ENCODE results near the gene ITGAE.
A peak's percentile ranks its signal among the peaks of the same experiment; 100 is the strongest.
"Not testable (repeated sequence)": the region's sequence is repeated elsewhere in the genome, so short reads cannot be mapped to it uniquely, and the experiment has no call there.

ITGAE gene

GRCh38 chr17:3845291-3845620, 44.3 kb upstream of the ITGAE start:
- TF ChIP-seq CTCF (IDR thresholded peaks at IDR 0.05; ENCODE audit: insufficient read depth, low read length, missing control alignments): no peak
- no peak for DNase-seq (ENCODE audit: low read depth, low spot score)
- ChIA-PET CTCF (interaction anchor here (1.0 to 10.8 kb wide), 25 partner anchors 7 to 230 kb away, joined by 3 to 201 read pairs (median 8); partner anchors contain the start of genes HASPIN and P2RX5), POLR2A (interaction anchor here (0.6 to 2.3 kb wide), 6 partner anchors 9 to 134 kb away, joined by 3 to 6 read pairs (median 3); no protein-coding TSS in a partner anchor)
- H3K4me3 ChIP-seq (ENCODE audit: low read depth, low read length): peak overlapping the region; percentile 93

GRCh38 chr17:3844556-3844955, 43.6 kb upstream of the ITGAE start:
- POLR2A ChIA-PET: interaction anchor here (2.3 kb wide), 1 partner anchor 40 kb away, joined by 6 read pairs; no protein-coding TSS in a partner anchor
- not testable (repeated sequence) for DNase-seq (ENCODE audit: low read depth, low spot score); H3K4me3 ChIP-seq (ENCODE audit: low read depth, low read length)
- CTCF ChIA-PET: interaction anchor here (1.0 to 10.8 kb wide), 18 partner anchors 8 to 287 kb away, joined by 3 to 201 read pairs (median 8); no protein-coding TSS in a partner anchor

- DNase-seq (ENCODE audit: low read depth, low spot score): no peak
- CTCF ChIA-PET: interaction anchor here (0.6 to 10.8 kb wide), 19 partner anchors 9 to 288 kb away, joined by 3 to 201 read pairs (median 5); partner anchors contain the start of gene HASPIN
- POLR2A ChIA-PET: no interaction called here
Measured at GRCh38 chr17:3843935-3844516, 43.0 kb upstream of the ITGAE start.

GRCh38 chr17:3838206-3838605, 37.2 kb upstream of the ITGAE start:
- no peak overlapping the region for H3K4me3 ChIP-seq (ENCODE audit: low read depth, low read length)
- ChIA-PET CTCF (interaction anchor here (0.9 to 6.5 kb wide), 8 partner anchors 8 to 104 kb away, joined by 3 to 65 read pairs (median 6); partner anchors contain the start of gene NCBP3), POLR2A (no interaction called here)
- no peak for TF ChIP-seq CTCF (IDR thresholded peaks at IDR 0.05; ENCODE audit: insufficient read depth, low read length, missing control alignments)
- no peak for DNase-seq (ENCODE audit: low read depth, low spot score)

More at GRCh38 chr17:3843935-3844516, 43.0 kb upstream of the ITGAE start:
- TF ChIP-seq CTCF (IDR thresholded peaks at IDR 0.05; ENCODE audit: insufficient read depth, low read length, missing control alignments): peak; percentile 61
- H3K4me3 ChIP-seq (ENCODE audit: low read depth, low read length): peak overlapping the region; percentile 15; the same call in 1 of the 2 replicates

- H3K4me3 ChIP-seq (ENCODE audit: low read depth, low read length): no peak overlapping the region
- ChIA-PET CTCF (interaction anchor here (0.8 to 6.5 kb wide), 8 partner anchors 9 to 102 kb away, joined by 3 to 65 read pairs (median 4); partner anchors contain the start of gene NCBP3), POLR2A (interaction anchor here (0.7 kb wide), 1 partner anchor 41 kb away, joined by 6 read pairs; no protein-coding TSS in a partner anchor)
- no peak for DNase-seq (ENCODE audit: low read depth, low spot score)
- no peak for TF ChIP-seq CTCF (IDR thresholded peaks at IDR 0.05; ENCODE audit: insufficient read depth, low read length, missing control alignments)
Measured at GRCh38 chr17:3836551-3836950, 35.6 kb upstream of the ITGAE start.

GRCh38 chr17:3835410-3836229, 34.6 kb upstream of the ITGAE start:
- no peak for DNase-seq (ENCODE audit: low read depth, low spot score)
- CTCF ChIA-PET: interaction anchor here (0.8 to 6.5 kb wide), 9 partner anchors 8 to 101 kb away, joined by 3 to 65 read pairs (median 6); partner anchors contain the start of gene NCBP3
- no peak for TF ChIP-seq CTCF (IDR thresholded peaks at IDR 0.05; ENCODE audit: insufficient read depth, low read length, missing control alignments)
- POLR2A ChIA-PET: interaction anchor here (0.7 kb wide), 1 partner anchor 10 kb away, joined by 3 read pairs; no protein-coding TSS in a partner anchor
- no peak overlapping the region for H3K4me3 ChIP-seq (ENCODE audit: low read depth, low read length)

All from AG04449 (cell line).